Fibroblast of mammary gland (primary cell): ENCODE measurements around the gene ETV4.

Source experiments
- DNase-seq: peaks from one replicate; pipeline ENCODE4 v3.0.0-alpha.2; 2010; ENCODE audit warnings: low read depth
- H3K4me3 ChIP-seq: 2 replicates; pipeline ENCODE4 v1.5.1; 2011; ENCODE audit warnings: low read depth, mild to moderate bottlenecking, low read length, moderate library complexity; ENCODE audit not compliant: control insufficient read depth
- TF ChIP-seq, protein P1 (sequence below): conservative IDR thresholded peaks from 2 replicates; pipeline ENCODE4 v1.5.1; 2011; ENCODE audit warnings: low read depth, low read length, inconsistent platforms; ENCODE audit not compliant: control insufficient read depth, insufficient read depth

Gene ETV4

DNA sequence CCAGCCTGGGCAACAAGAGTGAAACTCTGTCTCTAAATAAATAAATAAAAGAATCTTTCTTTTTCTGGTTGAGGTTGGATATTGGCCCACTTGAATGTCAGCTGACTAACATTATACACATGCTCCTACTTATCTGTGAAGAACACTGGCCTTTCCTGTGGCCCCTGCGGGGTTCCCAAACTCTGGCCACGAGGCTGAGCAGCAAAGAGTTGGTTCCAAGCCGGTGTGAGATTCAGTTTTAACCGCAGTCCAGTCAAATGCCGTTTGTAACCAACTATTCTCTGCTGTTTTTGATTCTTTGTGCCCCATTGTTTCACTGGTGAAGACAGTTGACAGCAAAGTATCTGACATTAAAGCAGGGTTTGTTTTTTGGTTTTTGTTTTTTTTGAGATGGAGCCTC, 11.2 kb downstream of the ETV4 start:
- TF ChIP-seq, protein P1, sequence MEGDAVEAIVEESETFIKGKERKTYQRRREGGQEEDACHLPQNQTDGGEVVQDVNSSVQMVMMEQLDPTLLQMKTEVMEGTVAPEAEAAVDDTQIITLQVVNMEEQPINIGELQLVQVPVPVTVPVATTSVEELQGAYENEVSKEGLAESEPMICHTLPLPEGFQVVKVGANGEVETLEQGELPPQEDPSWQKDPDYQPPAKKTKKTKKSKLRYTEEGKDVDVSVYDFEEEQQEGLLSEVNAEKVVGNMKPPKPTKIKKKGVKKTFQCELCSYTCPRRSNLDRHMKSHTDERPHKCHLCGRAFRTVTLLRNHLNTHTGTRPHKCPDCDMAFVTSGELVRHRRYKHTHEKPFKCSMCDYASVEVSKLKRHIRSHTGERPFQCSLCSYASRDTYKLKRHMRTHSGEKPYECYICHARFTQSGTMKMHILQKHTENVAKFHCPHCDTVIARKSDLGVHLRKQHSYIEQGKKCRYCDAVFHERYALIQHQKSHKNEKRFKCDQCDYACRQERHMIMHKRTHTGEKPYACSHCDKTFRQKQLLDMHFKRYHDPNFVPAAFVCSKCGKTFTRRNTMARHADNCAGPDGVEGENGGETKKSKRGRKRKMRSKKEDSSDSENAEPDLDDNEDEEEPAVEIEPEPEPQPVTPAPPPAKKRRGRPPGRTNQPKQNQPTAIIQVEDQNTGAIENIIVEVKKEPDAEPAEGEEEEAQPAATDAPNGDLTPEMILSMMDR, result no peak
- no peak overlapping the region for H3K4me3 ChIP-seq
- DNase-seq, result no peak

DNA sequence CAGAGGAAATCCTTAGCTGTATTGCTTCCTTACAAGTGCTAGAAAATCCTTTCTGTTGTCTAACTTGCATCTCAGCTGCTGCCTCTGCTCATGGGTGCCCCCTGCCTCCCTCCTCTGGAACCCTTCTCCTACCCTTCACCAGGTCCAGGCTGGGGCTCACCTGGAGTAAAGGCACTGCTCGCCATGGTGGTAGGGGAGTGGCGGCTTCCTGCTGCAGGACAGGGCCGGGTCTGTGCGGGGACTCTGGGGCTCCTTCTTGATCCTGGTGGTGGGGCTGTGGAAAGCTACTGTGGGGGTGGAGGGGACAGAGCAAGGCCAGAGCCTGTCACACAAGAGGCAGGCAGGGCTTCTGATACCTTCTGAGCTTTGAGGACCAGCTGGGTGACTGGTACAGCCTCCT, 12.4 kb downstream of the ETV4 start:
- TF ChIP-seq, protein P1, result peak; percentile 2
- DNase-seq, result no peak
- H3K4me3 ChIP-seq, result no peak overlapping the region

DNA sequence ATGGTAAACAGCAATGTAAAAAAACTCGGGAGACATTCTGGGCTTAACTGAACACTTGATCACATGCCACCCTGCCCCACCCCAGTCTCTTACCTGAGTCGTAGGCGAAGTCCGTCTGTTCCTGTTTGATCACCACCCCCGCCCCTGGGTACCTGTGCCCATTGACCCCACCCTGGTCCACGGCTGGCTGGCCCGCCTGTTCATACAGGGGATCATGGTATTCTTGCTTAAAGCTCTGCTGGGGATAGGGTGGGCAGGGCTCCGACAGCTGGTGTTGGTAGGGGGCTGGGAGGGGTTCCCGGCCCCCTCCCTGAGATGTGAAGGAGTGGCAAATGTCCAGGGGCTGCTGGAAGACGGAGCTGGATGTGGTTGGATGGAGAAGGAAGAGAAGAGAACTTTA, 13.6 kb downstream of the ETV4 start:
- TF ChIP-seq, protein P1, result no peak
- DNase-seq, result no peak
- no peak overlapping the region for H3K4me3 ChIP-seq

DNA sequence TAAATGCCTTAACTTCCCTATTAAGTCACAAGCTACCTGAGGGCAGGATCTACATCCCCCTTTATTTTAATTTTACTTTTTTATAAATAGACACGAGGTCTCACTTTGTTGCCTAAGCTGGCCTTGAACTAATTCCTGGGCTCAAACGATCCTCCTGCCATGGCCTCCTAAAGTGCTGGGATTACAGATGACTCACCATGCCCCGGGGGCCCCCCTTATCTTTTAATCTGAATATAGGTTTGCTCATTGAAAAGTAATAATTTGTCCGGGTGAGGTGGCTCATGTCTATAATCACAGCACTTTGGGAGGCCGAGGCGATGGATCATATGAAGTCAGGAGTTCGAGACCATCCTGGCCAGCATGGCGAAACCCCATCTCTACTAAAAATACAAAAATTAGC, 14.2 kb downstream of the ETV4 start:
- no peak for DNase-seq
- TF ChIP-seq, protein P1, result no peak
- H3K4me3 ChIP-seq, result no peak overlapping the region

DNA sequence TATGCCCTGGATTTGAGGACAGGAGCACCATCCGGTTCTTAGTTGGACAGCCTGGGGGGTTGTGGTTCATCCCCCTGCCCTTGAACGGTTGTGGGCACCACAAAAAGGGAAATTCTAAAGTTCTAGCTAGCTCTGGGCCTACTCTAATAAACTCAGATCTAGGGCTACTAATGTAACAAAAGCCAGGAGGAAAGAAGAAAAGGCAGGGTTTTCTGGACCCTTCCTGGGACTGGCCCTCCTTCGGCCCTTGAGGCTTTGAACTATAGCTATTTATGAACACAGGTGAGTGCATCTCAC, 15.1 kb downstream of the ETV4 start:
- no peak overlapping the region for H3K4me3 ChIP-seq
- TF ChIP-seq, protein P1, result no peak
- no peak for DNase-seq

DNA sequence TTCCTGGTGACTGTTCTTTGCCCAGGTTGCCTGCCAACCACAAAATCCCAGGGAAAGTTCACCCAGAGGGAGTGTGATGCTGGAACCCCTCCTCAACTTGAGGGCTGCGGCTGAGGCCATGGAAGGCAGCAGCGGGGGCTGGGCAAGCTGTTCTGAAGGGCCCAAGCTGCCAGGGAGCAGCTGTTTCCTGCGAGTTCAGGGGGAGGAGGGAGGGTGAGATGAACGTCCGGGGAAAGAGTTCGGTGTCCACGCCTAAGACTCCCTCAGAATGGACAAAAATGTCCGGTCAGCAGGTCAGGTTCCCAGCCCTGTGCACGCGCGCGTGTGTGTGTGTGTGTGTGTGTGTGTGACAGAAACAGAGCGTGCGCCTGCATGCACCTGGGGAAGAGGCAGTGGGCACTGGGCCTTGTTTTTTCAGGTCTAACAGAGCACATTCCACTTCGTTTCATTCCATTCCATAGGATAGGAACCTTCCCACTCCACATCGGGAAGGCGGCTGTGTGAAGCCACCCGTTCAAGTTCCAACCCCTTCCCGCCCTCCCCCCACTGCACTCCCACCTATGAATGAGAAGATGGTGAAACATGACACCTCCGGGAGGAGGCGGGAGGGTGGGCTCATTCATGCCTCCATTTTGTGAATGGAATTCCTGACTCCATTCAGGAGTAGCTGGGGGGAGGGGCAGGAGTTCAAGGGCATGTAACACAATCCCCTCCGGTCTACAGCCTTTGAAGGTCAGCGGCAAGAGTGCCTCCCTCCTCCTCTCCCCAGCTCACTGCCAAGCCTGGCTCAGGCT, 15.7 kb downstream of the ETV4 start:
- H3K4me3 ChIP-seq, result peak overlapping the region; percentile 21
- DNase-seq, result peak; percentile 89
- TF ChIP-seq, protein P1, result no peak

DNA sequence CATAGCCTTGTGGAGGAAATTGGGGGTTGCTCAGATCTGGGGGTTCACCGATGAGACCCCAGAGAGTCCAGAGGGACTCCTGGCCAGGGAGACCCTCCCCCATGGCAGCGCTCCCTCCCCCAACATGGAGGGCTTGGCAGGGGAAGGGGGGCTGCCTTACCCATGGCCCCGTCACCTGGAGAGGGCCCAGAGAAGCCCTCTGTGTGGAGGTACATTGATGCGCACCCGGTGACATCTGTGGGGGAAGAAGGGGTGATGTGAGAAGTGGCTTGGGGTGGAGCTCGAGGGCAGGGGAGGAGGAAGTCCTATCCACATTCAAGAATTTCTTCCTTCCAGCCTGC, 16.2 kb downstream of the ETV4 start:
- DNase-seq, result no peak
- peak overlapping the region; percentile 21 for H3K4me3 ChIP-seq
- TF ChIP-seq, protein P1, result no peak
